GM19043 (cell line): ENCODE data around the gene ANKFY1.
"Not testable (repeated sequence)": the region's sequence is repeated elsewhere in the genome, so short reads cannot be mapped to it uniquely, and the experiment has no call there.

Experiments
- ATAC-seq: cut with Tn5 transposase; IDR thresholded peaks from one replicate; pipeline ENCODE4 v1.9.1; 2021; ENCODE audit warnings: low read depth; ENCODE audit not compliant: unreplicated experiment

ANKFY1 gene

DNA sequence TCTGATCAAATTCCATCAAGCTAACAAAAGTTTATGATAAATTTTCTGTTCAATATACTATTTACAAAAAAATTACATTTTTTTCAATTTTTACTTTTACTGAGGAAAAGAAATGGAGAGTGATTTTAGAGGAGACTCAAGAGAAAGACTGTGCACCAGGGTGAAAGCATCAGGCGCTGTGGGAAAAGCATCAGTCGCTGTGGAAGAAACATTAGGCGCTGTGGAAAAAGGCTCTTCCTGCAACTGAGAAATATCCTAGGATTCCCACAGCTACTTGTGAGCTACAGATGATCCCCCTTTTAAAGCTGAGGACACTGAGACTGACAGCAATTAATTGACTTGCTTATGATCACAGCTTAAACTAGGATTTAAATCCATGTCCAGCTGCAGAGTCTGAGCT lies 4.9 kb downstream of the ANKFY1 start:
- no peak for ATAC-seq

DNA sequence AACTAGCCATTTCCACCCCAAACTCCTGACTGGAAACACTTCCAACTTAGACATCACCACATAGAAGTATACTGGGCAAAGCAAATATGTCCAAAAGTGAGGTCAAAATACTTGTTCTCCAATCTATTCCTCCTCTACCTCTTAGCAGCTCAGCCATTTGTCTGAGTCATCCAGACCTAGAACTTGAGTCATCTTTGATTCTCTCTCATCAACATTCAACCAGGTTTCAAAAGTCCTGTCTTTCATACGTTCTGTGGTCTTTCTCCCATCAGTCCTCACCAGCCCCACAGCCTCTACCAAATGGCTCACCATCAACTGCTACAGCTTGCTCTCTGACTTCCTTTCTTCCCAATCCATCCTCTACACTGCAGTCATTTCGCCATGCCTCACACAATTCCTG lies 6.8 kb downstream of the ANKFY1 start:
- no peak for ATAC-seq

DNA sequence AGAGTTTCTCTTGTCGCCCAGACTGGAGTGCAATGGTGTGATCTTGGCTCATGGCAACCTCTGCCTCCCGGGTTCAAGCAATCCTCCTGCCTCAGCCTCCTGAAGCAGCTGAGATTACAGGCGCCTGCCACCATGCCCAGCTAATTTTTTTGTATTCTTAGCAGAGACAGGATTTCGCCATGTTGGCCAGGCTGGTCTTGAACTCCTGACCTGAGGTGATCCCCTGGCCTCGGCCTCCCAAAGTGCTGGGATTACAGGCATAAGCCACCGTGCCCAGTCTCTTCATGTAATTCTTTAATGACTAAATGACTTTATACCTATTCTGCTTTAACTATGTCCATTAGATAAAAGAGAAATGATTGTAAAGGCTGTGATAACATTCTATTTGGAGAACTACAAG lies 8.5 kb downstream of the ANKFY1 start:
- not testable (repeated sequence) for ATAC-seq

DNA sequence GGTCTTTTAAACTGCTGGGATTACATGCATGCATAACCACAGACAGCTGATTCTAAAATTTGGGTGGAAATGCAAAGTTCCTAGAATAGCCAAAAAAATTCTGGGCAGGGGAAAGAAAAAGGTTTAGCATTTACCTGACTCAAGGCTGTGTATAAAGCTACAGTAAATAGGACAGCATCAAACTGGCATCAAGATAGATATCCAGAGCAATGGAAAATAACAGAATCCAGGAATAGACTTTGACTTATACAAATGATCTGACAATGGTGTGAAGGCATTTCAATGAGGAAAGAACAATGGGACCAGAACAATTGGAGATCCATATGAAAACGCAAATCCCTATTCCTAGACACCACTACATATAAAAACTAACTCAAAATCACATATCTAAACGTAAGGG lies 12.9 kb downstream of the ANKFY1 start:
- ATAC-seq = no peak

DNA sequence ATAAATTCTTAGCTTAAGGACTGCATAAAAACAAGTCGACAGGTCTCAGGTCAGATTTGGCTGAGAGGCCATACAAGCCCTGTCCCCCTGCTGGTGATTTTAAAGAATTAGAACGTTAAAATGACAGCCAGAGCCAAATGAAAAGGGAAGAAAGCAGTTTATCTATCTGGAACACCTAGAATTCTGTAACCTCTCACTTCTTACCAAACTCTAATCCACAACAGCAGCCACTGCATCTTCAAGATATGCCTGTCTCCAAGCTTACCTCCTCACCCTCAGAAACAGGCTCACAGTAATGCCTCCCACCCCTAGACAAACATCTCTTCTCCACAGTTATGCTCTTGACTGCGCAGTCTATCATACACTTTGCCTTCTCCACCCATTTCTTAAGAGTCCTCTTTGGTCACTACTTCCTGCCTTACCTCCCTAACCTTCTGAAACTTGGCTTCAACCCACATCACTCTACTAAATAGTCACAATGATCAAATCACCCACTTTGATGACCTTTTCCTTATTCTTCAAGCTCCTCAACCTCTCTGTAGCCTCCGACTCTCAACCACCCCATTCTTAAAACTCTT lies 14.2 kb downstream of the ANKFY1 start:
- no peak for ATAC-seq

DNA sequence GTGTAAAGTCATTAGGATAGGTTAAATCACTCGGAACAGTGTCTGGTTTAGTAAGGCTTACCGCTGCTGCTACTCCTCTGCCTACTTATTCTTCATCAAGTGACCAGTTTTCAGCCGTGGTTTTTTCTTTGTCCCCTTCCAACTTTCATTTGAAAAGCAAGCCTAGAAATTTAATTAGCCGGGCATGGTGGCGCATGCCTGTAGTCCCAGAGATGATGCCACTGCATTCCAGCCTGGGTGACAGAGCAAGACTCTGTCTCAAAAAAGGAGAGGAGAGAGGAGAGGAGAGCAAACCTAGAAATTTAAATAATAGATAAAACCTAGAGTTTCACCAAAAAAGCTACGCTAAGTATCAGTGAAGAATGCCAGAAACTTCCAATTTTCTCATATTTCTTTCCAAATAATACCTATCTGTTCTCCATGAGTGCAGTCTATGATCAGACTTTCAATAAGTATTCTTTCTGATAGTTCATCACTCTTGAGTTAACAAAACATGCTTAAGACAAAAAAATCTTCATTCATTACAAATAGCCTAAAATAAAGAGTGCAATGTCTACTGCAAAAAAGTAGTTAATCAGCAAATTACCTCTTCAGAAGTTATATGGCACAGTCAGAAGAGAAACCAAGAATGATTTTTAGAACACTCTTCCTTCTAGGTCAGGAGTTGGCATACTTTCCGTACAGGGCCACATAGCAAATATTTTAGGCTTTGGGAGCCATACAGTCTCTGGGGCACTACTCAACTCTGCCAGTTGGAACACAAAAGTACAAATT lies 15.1 kb downstream of the ANKFY1 start:
- ATAC-seq = no peak

DNA sequence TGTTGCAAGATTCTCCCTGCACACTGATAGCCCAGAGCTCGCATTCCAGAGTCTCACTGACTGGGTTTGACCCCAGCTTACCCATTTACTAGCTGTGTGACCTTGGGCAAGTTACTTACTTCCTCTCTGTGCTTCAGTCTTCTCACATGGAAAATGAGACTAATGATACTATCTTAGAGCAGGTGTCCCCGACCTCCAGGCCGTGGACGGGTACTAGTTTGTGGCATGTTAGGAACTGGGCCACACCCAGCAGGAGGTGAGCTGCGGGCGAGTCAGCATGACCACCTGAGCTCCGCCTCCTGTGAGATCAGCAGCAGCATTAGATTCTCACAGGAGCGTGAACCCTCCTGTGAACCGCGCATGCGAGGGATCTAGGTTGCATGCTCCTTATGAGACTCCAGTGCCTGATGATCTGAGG lies 15.8 kb downstream of the ANKFY1 start:
- ATAC-seq = no peak

DNA sequence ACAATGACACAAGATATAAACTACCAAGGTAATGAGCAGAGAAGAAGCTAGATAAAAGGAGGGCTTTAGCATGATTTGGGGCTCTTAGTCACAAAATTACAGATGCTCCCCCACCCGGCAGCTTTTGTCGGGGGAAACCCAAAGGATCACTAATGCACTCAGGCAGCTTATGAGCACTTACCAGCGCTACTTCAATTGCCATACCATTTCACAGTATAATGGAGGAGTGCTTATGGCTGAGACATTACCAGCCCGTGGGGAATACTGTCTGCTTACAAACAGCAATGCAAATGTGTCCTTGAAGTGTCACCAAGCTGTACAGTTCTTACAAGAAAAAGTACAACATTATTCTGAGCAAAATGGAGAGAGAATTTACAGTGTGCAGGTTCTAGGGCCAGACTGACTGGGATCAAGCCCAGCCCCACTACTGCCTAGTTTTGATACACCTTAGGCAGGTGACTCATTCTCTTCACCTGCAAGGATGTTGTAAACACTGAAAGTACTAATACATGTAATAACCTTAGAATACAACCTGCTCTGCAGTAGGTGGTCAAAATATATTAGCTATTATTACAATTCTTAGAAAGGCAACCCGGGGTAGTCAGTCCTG lies 16.3 kb downstream of the ANKFY1 start:
- ATAC-seq = no peak

DNA sequence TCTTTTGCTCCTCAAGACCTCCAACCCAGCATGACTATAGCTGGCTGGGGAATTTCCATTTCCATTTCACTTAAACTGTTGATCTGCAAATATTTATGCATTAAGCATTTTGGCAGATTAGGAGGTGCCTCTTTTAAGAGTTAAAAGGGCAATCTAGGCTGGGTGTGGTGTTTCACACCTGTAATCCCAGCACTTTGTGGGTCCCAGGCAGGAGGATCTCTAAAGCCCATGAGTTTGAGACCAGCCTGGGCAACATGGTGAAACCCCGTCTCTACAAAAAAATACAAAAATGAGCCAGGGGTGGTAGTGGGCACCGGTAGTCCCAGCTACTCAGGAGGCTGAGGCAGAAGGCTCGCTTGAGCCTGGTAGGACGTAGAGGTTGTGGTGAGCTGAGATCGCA lies 17.1 kb downstream of the ANKFY1 start:
- no peak for ATAC-seq

DNA sequence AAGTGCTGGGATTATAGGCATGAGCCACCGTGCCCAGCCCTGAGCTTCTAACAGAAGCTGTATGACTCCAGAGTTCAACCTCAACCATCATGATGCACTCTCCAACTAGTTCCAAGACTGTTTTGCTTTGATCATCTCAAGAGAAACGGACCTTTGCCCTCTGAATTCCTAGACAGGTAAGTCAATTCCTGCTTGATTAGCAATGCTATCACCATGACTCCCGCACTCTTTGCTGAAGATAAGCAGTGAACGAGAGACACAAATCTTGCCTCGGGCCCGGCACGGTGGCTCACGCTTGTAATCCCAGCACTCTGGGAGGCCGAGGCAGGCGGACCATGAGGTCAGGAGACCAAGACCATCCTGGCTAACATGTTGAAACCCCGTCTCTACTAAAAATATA lies 22.2 kb downstream of the ANKFY1 start:
- no peak for ATAC-seq

DNA sequence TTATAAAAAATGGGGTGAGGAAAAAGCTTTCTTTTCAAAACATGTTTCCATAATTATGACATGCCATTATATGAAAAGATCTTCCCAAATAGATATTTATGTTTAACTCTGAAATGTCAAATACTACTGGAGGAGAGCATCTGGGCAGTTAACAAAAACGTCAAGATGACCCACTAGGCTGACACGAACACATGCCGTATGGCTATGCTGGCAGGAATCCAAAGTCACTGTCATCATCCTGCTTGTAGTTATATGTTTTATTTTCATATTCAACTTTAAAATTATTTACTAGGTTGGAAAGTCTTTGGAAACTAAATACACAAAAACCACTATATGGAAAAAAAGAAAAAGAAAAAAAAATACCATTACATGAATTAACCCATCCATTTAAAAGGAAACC lies 27.3 kb downstream of the ANKFY1 start:
- no peak for ATAC-seq

DNA sequence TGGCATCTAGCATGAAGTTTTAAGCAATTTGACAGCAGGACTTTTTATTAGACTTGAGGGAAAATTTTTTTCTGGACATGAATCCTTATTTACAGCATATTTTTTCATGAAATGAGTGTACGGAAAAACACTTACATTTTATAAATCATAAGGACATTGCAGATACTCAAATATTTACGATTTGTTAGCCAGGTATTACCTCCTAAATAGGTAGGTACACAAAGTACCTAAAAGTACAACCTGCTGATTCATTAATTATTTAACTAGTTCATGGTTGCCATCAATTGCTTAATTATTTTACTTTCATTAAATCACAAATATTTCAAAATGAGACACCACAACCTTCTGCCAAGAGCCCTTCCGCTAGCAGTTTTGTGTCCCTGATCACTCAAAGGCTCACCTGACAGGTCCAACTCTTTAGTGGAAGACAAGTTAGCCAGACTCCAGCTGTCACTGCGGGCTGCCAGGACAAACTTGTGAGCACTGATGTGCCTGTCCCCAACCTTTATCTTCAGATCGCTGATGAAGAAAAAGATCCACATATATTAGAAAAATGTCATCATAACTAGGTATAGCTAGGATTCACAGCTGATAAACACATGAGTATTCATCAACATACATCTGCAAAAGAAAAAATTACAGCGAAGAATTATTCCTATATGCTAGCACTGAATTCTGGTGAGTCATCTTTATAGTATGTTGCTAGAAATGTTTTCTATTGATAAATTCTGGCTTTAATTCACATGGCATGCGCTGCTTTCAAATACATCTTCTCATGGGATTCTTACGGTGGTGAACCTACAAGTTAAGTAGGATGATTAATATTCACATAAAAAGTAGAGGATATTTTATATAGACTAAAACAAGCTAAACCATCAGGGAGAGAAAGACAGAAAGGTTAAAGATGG lies 28.2 kb downstream of the ANKFY1 start:
- no peak for ATAC-seq

DNA sequence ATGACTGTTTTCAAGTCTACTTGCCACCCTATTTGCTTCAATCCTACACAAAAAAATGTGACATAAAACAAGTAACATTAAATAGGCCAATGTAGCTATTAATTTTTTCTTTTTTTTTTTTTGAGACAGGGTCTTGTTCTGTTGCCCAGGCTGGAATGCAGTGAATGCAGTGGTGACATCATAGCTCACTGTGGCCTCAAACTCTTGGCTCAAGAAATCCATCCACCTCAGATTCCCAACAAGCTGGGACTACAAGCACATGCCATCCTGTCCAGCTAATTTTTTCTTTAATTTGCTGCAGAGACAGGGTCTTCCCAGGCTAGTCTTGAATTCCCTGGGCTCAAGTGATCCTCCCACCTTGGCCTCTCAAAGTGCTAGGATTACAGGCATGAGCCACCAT lies 29.4 kb downstream of the ANKFY1 start:
- ATAC-seq = no peak

DNA sequence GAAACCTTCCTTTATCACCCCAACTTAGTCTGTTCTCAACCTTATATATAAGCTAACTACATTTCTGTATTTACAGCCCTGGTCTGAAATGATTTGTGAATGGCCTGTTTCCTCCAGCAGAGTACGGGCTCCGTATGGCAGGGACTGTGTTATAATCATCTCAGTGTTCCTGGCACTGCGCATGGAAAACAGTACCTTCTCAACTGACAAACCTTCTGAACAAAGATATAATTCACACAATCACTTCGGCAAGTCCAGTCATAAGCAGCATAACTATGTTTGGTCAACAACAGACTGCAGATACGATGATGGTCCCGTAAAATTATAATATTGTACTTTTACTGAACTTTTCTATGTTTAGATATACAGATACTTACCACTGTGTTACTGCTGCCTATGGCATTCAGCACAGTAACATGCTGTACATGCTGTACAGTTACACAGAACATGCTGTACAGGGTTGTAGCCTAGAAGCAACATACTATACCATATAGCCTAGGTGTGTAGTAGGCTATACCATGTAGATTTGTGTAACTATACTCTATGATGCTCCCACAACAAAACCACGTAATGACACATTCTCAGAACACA lies 30.0 kb downstream of the ANKFY1 start:
- ATAC-seq = no peak

DNA sequence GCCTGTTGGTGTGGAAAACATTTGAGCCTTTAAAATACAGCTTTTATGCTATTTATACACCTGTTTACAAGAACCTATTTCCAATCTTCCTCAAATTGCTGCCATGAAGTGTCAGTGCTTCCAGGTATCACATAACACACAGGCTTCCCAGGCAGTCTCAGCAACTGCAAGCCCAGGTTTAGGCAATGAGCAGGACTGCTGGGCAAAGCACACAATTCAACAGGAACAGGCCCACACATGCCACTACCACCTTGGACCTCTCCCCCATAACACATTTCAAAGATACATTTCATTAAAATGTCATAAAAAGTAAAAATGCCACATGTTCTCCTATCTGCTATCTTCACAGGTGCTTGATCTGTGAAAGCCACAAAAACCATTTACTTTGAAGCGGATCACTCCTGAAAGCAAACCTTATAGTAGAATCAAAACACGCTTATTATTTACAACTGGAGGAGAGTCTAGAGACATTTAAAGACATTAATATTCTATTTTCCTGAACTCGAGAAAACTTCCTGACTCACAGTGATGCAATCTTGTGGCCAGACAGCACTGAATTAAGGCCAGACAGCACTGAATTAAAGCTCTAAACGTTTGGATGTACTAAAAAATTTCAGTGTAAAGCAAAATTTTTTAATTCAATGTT lies 31.5 kb downstream of the ANKFY1 start:
- no peak for ATAC-seq

DNA sequence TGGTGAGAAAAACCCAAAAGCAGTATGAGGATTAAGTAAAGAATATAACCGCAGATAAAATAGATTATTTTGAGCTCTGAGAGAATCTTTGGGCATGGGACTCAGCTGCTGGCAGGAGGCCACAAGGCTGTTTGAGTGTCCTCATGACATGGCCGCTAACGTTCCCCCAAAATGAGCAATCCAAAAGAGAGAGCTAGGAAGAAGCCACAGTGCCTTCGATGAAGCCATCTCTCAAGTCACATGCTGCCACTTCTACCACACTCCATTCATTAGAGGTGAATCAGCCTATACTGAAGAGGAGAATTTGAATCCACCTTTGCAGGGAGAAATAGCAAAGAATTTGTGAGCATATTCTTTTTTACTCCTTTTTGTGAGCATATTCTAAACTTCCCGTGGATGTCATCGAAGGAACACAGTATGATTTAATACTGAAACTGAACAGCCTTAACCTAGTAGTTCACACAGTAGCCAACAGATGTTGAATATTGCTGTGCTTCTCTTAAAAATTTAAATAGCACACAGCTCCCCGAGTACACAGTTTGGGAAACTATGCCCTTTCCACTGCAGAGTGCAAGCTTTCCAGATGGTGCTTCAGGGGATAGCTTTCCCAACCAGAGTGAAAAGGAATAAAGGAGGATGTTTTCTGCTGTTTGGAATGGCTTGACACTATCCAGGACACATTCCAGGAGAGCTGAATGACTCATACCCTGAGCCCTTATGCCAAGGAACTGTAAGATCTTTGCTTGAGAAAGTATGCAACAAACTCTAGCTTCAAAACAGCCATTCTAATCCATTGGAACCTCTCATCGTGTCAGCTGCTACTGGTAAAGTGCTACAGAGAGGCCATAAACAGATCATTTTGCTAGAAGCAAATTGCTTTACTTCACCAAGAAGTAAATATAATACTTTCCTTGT lies 33.9 kb downstream of the ANKFY1 start:
- ATAC-seq = no peak

DNA sequence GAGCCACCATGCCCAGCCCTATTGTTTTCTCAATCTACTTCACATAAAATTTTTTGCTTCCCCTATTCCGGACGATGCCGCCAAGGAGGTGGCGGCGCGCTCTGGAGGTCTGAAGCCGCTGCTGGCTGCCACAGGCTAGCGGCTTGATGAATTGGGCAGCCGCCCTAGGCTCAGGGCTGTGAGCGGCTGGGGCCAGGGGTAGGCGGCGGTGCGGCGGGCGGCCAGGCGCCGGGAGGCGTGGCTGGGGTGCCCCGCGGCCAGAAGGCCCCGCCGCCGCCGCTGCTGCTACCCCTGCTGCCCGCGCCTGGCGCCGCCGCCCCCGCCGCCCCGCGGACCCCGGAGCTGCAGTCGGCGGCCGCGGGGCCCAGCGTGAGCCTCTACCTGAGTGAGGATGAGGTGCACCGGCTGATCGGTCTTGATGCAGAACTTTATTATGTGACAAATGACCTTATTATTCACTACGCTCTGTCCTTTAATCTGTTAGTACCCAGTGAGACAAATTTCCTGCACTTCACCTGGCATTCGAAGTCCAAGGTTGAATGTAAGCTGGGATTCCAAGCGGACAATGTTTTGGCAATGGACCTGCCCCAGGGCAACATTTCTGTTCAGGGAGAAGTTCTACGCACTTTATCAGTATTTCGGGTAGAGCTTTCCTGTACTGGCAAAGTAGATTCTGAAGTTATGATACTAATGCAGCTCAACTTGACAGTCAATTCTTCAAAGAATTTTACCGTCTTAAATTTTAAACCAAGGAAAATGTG lies 41.7 kb downstream of the ANKFY1 start:
- no peak for ATAC-seq

DNA sequence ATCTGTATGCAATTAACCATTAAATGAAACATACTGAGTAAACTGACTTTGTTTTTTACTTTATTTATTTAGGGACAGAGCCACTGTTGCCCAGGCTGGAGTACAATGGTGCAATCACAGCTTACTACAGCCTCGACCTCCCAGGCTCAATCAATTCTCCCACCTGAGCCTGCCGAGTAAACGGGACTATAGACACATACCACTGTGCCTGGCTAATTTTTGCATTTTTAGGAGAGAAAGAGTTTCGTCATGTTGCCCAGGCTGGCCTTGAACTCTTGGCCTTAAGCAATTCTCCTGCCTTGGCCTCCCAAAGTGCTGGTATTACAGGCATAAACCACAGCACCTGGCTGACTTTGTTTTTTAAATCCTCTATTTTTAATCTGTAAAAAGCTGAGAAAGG lies 42.6 kb downstream of the ANKFY1 start:
- no peak for ATAC-seq
